Measurements from ENCODE around the gene CYSTM1.
A peak's percentile ranks its signal among the peaks of the same experiment; 100 is the strongest.

Gene CYSTM1

GRCh38 chr5:140261403-140262171, 86.6 kb downstream of the CYSTM1 start:
- no peak for DNase-seq

GRCh38 chr5:140262221-140262620, 87.2 kb downstream of the CYSTM1 start:
- DNase-seq = no peak

- DNase-seq = no peak
Observed at GRCh38 chr5:140262839-140263238, 87.9 kb downstream of the CYSTM1 start.

- no peak for DNase-seq
Observed at GRCh38 chr5:140265845-140266244, 90.9 kb downstream of the CYSTM1 start.

- peak; percentile 58 for DNase-seq
Observed at GRCh38 chr5:140266471-140267200, 91.6 kb downstream of the CYSTM1 start.

GRCh38 chr5:140267201-140267540, 92.2 kb downstream of the CYSTM1 start:
- DNase-seq = no peak

- DNase-seq = no peak
Observed at GRCh38 chr5:140267559-140268018, 92.6 kb downstream of the CYSTM1 start.

- no peak for DNase-seq
Observed at GRCh38 chr5:140270008-140270407, 95.0 kb downstream of the CYSTM1 start.

GRCh38 chr5:140273401-140273877, 98.5 kb downstream of the CYSTM1 start:
- DNase-seq = no peak

GRCh38 chr5:140275837-140276236, 100.8 kb downstream of the CYSTM1 start:
- DNase-seq = no peak

GRCh38 chr5:140282266-140282665, 107.3 kb downstream of the CYSTM1 start:
- DNase-seq = no peak

GRCh38 chr5:140284013-140284412, 109.0 kb downstream of the CYSTM1 start:
- DNase-seq = no peak

- no peak for DNase-seq
Observed at GRCh38 chr5:140286424-140286823, 111.4 kb downstream of the CYSTM1 start.

GRCh38 chr5:140287801-140288521, 113.0 kb downstream of the CYSTM1 start:
- no peak for DNase-seq

GRCh38 chr5:140292212-140293036, 117.4 kb downstream of the CYSTM1 start:
- DNase-seq = no peak

All from RPMI8226 (cell line).